HepG2 (cell line): ENCODE measurements around the gene TACC3. TPM values are rescaled to one million over a fixed set of nuclear protein-coding genes. Genes with fewer than 3 reads are reported as not detected.

Source experiments
- NONO ChIP-seq, 2 experiments: fragments of 450-650 bp in 1 of 2; sonication (generic) in 1 of 2; formaldehyde crosslinking in 1 of 2; IDR thresholded peaks in 1 of 2; conservative IDR thresholded peaks in 1 of 2; 2 replicates each; pipeline versions ENCODE4 v1.6.1 to v1.8.0; 2017 to 2022; ENCODE audit warnings: mild to moderate bottlenecking in 1 of 2, missing genetic modification reagents in 1 of 2, moderate library complexity in 1 of 2
- NR2F1 ChIP-seq, 2 experiments: fragments of 450-650 bp in 1 of 2; formaldehyde crosslinking in 1 of 2; IDR thresholded peaks; 2 replicates each; pipeline versions ENCODE4 v1.5.0 to v1.6.1; 2016 to 2020; ENCODE audit warnings: mild to moderate bottlenecking in 1 of 2, missing compliant biosample characterization in 1 of 2, missing genetic modification reagents in 1 of 2, moderate library complexity in 1 of 2
- SIN3B ChIP-seq: fragments of 150-350 bp; IDR thresholded peaks from 2 replicates; pipeline ENCODE4 v1.6.1; 2014; ENCODE audit warnings: low read length
- ZKSCAN1 ChIP-seq: fragments of 150-350 bp; IDR thresholded peaks from 2 replicates; pipeline ENCODE4 v1.6.1; 2014; ENCODE audit warnings: low read length
- ZMYM4 ChIP-seq: sonication (generic); formaldehyde crosslinking; IDR thresholded peaks from 2 replicates; pipeline ENCODE4 v1.8.1; 2023; ENCODE audit warnings: mild to moderate bottlenecking, missing genetic modification reagents
- polyA plus RNA-seq, 8 experiments: library from polyadenylated mRNA; depleted of rRNA in 3 of 8; stranded (reverse) in 7 of 8; unstranded in 1 of 8; fragments of >200 nt; fragmentation: Illumina TruSeq in 4 of 8; extraction: Trizol in 4 of 8; gene quantifications; 2 replicates each; pipeline versions ENCODE4 v1.2.1 to v1.2.3, GENCODE V29; 2011 to 2016; ENCODE audit warnings: low read depth in 4 of 8, missing spikeins in 1 of 8, mixed read lengths in 1 of 8; ENCODE audit not compliant: insufficient read depth in 1 of 8
- total RNA-seq, 5 experiments: library from RNA; depleted of rRNA; stranded (reverse); fragments of >200 nt; fragmentation: Illumina TruSeq; extraction: Trizol; gene quantifications; 2 replicates each; pipeline ENCODE4 v1.2.3, GENCODE V29; 2016; ENCODE audit warnings: low read depth in 1 of 5
- TF ChIP-seq, protein P1 (sequence below), 2 experiments: fragments of 450-650 bp in 1 of 2; sonication (generic) in 1 of 2; formaldehyde crosslinking in 1 of 2; IDR thresholded peaks; 2 replicates each; pipeline versions ENCODE4 v1.6.1 to v1.8.0; 2016 to 2022; ENCODE audit warnings: antibody characterized with exemption in 1 of 2, mild to moderate bottlenecking in 1 of 2, missing genetic modification reagents in 1 of 2
- TF ChIP-seq, protein P2 (sequence below): IDR thresholded peaks from 2 replicates; pipeline ENCODE4 v1.6.1; 2018; ENCODE audit warnings: missing genetic modification reagents, mild to moderate bottlenecking, missing compliant biosample characterization
- TF ChIP-seq, protein P3 (sequence below): sonication (generic); formaldehyde crosslinking; IDR thresholded peaks from 2 replicates; pipeline ENCODE4 v1.4.0; 2020; ENCODE audit warnings: missing genetic modification reagents
- TF ChIP-seq, protein P4 (sequence below): sonication (generic); formaldehyde crosslinking; IDR thresholded peaks from 2 replicates; pipeline ENCODE4 v1.5.0; 2020; ENCODE audit warnings: mild to moderate bottlenecking, missing genetic modification reagents, moderate library complexity
- TF ChIP-seq, protein P5 (sequence below): sonication (generic); formaldehyde crosslinking; IDR thresholded peaks from 2 replicates; pipeline ENCODE4; 2020; ENCODE audit warnings: missing genetic modification reagents, mild to moderate bottlenecking, borderline replicate concordance

Gene TACC3
- total and polyA plus RNA-seq, 2 of the 13 experiments (the other 11 are each of a cell fraction or from before 2014, with no cell fraction given), result 20.3 to 21.2 TPM

DNA sequence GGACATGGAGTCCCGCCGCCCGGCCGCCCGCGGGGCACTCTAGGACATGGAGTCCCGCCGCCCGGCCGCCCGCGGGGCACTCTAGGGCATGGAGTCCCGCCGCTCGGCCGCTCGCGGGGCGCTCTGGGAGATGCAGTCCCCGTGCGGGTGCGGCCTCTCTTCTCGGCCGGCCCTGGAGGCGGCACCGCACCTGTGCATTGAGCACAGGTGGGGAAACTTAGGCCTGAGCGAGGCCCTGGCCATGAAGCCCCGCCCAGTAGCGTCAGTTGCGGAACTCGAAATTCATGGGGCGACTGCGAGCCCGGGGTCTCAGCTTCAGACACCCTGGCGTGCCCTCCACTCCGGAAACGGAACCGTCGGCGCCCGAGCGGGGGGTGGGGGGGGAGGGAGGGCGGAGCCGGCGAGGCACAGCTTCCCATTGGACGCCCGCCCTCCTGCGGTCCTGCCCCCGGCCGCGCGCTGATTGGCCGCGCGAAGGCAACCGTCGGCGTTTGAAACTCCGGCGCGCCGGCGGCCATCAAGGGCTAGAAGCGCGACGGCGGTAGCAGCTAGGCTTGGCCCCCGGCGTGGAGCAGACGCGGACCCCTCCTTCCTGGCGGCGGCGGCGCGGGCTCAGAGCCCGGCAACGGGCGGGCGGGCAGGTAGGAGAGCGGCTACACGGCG, at the start of gene TACC3, which contains the start of gene TMEM129 (continued):
- TF ChIP-seq, protein P1, sequence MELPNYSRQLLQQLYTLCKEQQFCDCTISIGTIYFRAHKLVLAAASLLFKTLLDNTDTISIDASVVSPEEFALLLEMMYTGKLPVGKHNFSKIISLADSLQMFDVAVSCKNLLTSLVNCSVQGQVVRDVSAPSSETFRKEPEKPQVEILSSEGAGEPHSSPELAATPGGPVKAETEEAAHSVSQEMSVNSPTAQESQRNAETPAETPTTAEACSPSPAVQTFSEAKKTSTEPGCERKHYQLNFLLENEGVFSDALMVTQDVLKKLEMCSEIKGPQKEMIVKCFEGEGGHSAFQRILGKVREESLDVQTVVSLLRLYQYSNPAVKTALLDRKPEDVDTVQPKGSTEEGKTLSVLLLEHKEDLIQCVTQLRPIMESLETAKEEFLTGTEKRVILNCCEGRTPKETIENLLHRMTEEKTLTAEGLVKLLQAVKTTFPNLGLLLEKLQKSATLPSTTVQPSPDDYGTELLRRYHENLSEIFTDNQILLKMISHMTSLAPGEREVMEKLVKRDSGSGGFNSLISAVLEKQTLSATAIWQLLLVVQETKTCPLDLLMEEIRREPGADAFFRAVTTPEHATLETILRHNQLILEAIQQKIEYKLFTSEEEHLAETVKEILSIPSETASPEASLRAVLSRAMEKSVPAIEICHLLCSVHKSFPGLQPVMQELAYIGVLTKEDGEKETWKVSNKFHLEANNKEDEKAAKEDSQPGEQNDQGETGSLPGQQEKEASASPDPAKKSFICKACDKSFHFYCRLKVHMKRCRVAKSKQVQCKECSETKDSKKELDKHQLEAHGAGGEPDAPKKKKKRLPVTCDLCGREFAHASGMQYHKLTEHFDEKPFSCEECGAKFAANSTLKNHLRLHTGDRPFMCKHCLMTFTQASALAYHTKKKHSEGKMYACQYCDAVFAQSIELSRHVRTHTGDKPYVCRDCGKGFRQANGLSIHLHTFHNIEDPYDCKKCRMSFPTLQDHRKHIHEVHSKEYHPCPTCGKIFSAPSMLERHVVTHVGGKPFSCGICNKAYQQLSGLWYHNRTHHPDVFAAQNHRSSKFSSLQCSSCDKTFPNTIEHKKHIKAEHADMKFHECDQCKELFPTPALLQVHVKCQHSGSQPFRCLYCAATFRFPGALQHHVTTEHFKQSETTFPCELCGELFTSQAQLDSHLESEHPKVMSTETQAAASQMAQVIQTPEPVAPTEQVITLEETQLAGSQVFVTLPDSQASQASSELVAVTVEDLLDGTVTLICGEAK (IDR thresholded peaks at IDR 0.05), result peak; percentile 48; the same call in 1 of the 2 replicates
- TF ChIP-seq, protein P1 (CRISPR knock-in tag; IDR thresholded peaks at IDR 0.05), result no peak
- TF ChIP-seq, protein P2, sequence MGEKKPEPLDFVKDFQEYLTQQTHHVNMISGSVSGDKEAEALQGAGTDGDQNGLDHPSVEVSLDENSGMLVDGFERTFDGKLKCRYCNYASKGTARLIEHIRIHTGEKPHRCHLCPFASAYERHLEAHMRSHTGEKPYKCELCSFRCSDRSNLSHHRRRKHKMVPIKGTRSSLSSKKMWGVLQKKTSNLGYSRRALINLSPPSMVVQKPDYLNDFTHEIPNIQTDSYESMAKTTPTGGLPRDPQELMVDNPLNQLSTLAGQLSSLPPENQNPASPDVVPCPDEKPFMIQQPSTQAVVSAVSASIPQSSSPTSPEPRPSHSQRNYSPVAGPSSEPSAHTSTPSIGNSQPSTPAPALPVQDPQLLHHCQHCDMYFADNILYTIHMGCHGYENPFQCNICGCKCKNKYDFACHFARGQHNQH, result peak; percentile 30; the same call in 1 of the 2 replicates
- TF ChIP-seq SIN3B, result peak; percentile 92
- no peak for TF ChIP-seq NR2F1 (CRISPR knock-in tag; IDR thresholded peaks at IDR 0.05)
- TF ChIP-seq, protein P3, sequence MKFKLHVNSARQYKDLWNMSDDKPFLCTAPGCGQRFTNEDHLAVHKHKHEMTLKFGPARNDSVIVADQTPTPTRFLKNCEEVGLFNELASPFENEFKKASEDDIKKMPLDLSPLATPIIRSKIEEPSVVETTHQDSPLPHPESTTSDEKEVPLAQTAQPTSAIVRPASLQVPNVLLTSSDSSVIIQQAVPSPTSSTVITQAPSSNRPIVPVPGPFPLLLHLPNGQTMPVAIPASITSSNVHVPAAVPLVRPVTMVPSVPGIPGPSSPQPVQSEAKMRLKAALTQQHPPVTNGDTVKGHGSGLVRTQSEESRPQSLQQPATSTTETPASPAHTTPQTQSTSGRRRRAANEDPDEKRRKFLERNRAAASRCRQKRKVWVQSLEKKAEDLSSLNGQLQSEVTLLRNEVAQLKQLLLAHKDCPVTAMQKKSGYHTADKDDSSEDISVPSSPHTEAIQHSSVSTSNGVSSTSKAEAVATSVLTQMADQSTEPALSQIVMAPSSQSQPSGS (CRISPR knock-in tag), result peak; percentile 68; the same call in 1 of the 2 replicates
- TF ChIP-seq NONO (IDR thresholded peaks at IDR 0.05), result no peak
- peak; percentile 67; the same call in 1 of the 2 replicates for TF ChIP-seq NONO (CRISPR knock-in tag; conservative IDR thresholded peaks at IDR 0.05)
- TF ChIP-seq ZKSCAN1, result peak; percentile 20; the same call in 1 of the 2 replicates
- 0 out of 2 replicates have a peak, but pooled peaks have one; percentile 26 for TF ChIP-seq ZMYM4 (CRISPR knock-in tag)
- TF ChIP-seq, protein P4, sequence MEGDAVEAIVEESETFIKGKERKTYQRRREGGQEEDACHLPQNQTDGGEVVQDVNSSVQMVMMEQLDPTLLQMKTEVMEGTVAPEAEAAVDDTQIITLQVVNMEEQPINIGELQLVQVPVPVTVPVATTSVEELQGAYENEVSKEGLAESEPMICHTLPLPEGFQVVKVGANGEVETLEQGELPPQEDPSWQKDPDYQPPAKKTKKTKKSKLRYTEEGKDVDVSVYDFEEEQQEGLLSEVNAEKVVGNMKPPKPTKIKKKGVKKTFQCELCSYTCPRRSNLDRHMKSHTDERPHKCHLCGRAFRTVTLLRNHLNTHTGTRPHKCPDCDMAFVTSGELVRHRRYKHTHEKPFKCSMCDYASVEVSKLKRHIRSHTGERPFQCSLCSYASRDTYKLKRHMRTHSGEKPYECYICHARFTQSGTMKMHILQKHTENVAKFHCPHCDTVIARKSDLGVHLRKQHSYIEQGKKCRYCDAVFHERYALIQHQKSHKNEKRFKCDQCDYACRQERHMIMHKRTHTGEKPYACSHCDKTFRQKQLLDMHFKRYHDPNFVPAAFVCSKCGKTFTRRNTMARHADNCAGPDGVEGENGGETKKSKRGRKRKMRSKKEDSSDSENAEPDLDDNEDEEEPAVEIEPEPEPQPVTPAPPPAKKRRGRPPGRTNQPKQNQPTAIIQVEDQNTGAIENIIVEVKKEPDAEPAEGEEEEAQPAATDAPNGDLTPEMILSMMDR (CRISPR knock-in tag), result 0 out of 2 replicates have a peak, but pooled peaks have one; percentile 2
- TF ChIP-seq, protein P5, sequence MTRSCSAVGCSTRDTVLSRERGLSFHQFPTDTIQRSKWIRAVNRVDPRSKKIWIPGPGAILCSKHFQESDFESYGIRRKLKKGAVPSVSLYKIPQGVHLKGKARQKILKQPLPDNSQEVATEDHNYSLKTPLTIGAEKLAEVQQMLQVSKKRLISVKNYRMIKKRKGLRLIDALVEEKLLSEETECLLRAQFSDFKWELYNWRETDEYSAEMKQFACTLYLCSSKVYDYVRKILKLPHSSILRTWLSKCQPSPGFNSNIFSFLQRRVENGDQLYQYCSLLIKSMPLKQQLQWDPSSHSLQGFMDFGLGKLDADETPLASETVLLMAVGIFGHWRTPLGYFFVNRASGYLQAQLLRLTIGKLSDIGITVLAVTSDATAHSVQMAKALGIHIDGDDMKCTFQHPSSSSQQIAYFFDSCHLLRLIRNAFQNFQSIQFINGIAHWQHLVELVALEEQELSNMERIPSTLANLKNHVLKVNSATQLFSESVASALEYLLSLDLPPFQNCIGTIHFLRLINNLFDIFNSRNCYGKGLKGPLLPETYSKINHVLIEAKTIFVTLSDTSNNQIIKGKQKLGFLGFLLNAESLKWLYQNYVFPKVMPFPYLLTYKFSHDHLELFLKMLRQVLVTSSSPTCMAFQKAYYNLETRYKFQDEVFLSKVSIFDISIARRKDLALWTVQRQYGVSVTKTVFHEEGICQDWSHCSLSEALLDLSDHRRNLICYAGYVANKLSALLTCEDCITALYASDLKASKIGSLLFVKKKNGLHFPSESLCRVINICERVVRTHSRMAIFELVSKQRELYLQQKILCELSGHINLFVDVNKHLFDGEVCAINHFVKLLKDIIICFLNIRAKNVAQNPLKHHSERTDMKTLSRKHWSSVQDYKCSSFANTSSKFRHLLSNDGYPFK, result no peak
